ENCODE measurements around the gene XRCC4.
"Not testable (repeated sequence)": the region's sequence is repeated elsewhere in the genome, so short reads cannot be mapped to it uniquely, and the experiment has no call there.

XRCC4 gene

DNA sequence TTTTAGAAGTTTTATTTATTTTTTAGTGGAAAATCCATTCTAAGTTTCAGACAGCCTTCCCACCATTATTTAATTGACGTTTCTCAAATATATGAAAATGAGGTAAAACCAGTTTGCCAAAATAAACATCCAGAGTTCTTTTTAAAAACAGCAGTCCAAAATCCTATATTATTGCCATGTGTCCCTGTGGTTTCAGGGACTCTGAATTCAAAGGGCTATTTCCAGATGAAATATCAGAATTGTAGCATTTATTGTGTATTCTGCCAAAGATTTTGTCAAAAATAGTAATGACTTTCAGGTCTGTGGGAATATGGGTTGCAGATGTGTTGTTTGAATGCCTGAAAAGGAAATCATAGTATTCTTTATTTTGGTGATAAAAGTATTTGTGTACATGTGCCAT, 41.6 kb downstream of the XRCC4 start:
- no peak for DNase-seq

DNA sequence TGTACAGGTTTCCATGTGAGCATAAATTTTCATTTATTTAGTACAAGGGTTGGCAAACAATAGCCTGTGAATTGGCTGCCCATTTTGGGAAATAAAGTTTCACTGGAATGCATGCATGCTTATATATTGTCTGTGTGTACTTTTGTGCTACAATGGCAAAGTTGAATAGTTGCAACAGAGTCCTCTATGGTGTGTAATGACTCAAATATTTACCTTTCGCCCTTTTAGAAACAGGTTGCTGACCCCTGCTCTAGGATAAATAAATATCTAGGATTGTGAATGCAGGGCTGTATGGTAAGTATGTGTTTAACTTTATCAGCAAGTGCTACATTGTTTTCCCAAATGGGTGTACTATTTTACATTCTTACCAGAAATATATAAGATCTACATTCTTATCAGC, 47.2 kb downstream of the XRCC4 start:
- DNase-seq: no peak

DNA sequence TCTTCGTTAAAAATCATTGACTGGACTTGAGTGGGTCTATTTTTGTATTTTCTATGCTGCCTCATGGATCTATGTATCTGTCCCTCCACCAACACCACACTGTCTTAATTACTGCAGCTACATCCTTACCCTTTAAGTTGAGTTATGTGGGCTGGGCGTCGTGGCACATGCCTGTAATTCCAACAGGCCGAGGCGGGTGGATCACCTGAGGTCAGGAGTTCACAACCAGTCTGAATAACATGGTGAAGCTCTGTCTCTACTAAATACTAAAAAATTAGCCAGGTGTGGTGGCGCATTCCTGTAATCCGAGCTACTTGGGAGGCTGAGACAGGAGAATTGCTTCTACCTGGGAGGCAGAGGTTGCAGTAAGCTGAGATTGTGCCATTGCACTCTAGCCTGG, 48.2 kb downstream of the XRCC4 start:
- DNase-seq: no peak

DNA sequence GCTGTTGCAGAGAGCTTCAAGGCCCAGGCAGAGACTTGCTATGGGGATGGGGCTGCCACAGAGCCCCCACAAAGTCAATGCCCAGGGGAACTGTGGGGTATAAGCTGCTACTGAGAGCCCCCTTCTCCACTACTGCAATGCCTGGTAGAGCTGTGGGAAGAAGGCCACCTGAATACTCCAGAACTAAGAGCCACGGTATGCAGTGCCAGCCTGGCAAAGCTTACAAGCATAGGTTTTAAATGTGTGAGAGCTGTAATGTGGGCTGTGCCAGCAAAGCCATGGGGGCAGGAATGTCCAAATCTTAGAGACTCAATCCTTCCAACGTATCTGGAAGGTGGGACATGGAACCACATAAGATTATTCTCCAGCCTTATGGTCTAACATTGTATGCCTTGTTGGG, 49.2 kb downstream of the XRCC4 start:
- DNase-seq: no peak

DNA sequence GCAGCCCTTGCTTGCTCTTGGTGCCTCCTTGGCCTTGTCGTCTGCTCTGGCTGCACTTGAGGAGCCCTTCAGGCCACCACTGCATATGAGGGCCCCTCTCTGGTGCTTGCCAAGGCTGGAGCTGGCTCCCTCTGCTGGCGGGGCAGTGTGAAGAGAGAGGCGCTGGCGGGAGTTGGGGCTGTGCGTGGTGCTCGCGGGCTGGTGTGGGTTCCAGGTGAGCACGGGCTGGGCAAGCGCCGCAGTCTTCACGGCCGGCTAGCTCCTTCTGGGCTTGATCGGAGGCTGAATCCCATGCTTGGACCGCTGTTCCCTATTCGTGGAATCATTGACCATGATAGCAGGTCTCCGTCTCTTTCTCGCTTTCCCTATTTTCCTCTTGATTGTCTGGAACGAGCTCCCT, 56.5 kb downstream of the XRCC4 start:
- no peak for DNase-seq

DNA sequence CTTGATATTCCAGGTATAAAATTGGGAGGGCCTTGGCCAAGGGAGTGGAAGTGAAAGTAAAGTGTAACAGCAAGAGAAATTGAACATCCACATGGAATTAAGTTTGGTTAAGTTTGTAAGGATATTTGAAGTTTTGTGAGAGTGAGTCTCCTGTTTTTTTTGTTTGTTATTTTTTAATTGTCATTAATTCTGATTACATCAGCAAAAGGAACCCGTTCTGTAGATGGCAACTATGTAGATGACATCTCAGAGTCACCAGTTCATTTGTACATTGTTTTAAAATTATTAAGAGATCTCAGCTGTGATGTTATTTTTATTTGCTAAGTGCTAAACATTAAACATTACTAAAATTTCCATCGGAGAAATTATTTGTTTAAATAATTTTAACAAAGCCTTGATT, 65.2 kb downstream of the XRCC4 start:
- DNase-seq: no peak

DNA sequence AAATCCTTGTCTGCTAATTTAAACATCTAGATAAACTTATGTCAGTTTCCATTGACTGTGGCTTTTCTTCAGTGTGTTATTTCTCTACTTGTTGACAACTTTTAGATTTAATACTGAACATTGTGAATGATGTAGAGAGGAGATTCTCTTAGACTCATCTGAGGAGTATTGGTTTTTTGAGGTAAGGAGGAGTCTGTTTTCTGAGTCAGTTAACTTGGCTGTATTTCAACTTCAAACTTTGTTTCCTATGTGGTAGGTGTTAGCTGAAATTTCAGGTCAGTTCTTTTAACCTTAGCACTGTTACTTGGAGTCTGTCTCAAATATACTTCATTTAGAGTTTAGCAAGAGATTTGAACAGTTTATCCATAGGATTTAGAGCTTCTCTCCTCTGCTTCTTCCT, 67.9 kb downstream of the XRCC4 start:
- no peak for DNase-seq

DNA sequence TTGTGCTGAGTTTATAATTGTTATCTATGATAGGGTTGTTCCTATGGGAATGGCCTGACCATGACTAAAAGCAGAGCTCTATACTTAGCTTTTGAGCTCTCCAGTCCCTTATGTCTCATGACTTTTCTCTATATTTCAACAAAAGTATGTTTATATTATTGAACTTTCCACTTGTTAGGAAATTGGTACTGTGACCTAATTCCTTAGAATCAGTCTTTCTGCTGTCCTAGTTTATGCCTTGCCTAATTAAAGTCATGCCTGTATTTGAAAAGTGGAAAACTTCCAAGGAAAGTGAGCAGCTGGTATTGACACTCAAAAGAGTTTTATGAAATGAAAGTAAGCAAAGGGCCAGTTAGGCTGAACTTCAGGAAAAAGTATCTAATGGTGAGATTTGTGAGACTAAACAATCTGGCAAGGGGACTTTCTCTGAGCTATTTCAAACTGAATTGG, 68.6 kb downstream of the XRCC4 start:
- no peak for DNase-seq

DNA sequence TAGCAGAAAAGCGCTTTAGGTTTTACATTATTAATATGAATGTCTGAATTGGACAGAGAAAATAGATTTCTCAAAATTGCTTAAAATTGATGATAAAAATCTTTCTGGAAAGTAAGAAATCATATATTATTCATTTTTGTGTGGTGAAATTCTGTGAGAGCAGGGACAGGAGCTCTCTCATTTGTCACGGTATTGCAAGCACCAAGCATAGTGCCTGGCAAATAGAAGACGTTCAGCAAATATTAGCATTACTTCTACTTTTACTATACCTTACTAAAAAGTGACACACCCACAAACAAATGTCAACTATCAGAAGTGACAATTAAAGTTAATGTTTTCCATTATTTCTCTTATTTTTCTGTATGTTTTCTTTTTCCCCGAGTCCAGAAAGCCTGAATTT, 69.1 kb downstream of the XRCC4 start:
- DNase-seq: no peak

DNA sequence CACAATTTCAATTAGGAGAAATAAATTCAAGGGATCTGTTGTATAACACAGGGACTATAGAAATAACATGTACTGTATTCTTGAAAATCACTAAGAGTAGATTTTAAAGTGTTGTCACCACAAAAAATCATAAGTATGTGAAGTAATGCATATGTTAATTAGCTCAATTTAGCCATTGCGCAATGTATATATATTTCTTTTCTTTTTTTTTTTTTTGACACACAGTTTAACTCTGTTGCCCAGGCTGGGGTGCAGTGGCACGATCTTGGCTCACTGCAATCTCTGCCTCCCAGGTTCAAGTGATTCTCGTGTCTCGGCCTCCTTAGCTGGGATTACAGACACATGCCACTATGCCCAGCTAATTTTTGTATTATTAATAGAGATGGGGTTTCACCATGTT, 70.2 kb downstream of the XRCC4 start:
- no peak for DNase-seq

DNA sequence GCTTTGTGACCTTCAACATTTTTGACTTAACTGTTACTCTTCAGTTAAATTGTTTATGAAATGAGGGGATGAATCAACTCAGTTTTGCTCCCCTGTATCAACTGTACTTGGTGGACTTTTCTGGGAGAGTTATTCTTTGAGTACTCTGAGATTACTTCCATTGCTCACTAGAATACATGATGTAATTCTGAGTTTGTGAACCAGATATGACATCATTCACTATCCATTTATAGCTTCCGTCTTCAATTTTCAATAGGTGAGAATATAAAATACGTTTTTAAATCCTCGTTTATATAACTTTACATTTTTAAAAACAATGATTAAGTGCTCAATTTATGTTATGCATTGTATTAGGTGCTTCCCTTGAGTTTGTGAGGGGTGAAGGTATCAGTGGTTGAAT, 71.0 kb downstream of the XRCC4 start:
- no peak for DNase-seq

DNA sequence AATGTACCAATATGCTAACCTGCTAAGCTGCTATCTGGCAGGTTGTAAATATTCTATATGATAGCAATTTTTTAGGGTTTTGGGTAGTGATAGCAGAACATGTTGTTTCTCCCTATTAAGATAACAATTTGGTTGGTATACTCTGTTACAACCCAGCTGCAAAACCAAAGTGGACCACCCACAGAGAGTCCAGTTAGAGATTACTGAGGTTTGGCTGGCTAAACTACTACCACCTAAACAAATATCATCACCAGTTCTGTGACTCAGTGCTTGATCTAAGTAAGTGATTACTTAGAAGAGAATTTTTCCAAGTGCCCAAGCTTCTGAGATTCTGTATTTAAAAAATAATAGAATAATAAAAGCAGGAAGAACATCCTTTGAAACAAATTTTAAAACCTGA, 72.3 kb downstream of the XRCC4 start:
- DNase-seq: no peak

DNA sequence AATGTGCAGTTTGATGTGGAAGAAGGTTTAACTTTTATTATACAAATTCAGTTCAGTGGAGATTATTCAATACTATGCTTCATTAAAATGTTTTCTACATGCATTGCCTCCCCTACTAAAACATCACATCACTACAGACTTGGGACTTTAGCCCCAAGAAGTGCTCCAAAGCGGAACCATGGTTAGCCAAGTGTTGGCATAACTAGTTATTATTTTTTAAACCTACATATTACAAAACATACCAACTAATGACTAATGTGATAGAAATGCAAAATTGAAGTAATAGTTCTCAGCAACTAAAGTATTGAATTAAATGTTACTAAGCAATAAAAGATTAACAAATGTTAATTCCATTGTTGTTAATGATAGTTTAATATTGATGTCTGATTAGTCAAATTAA, 74.5 kb downstream of the XRCC4 start:
- no peak for DNase-seq

DNA sequence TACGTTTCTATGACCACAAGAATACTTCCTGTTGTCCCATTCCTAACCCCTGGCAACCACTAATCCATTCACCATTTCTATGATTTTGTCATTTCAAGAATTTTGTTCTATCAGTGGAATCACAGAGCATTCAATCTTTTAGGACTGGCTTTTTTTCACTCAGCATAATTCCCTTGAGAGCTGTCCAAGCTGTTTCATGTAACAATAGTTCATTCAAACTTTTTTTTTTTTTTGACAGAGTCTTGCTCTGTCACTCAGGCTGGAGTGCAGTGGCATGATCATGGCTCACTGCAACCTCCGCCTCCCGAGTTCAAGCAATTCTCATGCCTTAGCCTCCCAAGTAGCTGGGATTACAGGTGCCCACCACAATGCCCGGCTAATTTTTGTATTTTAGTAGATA, 75.6 kb downstream of the XRCC4 start:
- not testable (repeated sequence) for DNase-seq

DNA sequence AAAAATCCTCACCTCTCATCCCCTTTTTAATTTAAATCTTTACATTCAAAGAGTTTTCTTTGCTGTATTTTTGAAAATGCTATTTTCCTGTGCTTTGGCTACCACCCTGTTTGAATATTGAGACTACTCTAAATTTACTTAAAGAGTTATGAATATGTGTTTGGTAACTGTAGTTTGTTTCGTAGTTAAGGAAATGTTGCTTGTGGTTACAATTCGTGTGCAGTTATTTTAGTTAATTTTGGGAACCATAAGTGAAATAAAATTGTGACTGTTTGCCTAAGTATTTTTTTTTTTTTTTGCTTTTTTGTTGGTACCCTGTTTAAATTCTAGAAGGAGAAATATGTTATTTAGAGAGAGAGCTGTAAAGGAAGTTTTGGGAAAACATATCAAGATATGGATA, 78.7 kb downstream of the XRCC4 start:
- DNase-seq: no peak

DNA sequence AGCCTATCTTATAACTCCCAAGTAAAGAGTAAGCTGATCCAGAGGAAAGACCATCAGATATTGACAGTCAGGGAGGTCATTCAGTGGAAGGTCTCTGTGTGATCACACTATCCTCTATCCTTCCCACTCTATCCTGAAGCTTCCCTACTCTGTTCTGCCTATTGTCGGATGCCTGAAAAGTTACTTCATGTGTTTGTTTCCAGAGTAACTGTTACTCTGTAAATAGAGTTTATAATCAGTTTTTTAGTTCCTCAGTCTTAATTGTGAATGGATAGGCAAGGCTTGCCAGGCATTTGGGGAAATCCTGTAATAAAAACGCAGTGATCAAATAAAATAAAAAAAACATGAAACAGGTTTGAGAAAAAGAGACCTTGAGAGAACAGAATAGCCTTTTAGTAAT, 79.8 kb downstream of the XRCC4 start:
- no peak for DNase-seq

DNA sequence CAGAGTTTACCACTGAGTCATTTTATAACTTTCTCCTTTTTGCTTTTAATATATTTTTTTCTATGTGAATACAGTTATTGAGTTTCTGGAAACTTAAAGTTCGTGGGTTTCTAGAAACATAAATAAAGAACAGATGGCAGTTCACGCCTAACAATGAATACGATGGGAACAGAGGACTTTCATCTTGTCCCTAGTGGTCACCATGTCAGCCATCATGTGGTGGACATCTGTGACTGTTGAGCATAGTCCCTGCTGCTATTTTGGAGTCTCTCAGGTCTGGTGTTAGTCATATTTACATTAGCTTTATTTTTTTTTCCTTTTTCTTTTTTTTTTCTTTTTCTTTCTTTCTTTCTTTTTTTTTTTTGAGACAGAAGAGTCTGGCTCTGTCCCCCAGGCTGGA, 85.3 kb downstream of the XRCC4 start:
- no peak for DNase-seq

DNA sequence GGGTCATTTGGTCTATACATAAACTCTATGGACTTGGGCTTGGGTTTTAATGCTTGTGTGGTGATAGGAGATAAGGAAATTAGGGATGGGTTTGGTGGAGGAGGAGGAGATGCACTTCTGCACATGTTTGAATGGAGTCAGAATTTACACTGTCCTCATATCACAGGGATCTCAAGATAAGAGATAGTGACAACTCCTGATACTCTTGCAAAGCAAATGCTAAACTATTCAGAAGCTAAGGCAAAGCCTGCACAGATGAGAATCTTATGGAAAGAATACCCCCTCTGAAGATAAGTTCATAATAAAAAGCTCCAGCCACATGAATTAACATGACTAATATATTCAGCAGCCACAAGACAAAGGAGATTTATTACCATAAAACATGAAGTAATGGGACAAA, 90.2 kb downstream of the XRCC4 start:
- DNase-seq: no peak

DNA sequence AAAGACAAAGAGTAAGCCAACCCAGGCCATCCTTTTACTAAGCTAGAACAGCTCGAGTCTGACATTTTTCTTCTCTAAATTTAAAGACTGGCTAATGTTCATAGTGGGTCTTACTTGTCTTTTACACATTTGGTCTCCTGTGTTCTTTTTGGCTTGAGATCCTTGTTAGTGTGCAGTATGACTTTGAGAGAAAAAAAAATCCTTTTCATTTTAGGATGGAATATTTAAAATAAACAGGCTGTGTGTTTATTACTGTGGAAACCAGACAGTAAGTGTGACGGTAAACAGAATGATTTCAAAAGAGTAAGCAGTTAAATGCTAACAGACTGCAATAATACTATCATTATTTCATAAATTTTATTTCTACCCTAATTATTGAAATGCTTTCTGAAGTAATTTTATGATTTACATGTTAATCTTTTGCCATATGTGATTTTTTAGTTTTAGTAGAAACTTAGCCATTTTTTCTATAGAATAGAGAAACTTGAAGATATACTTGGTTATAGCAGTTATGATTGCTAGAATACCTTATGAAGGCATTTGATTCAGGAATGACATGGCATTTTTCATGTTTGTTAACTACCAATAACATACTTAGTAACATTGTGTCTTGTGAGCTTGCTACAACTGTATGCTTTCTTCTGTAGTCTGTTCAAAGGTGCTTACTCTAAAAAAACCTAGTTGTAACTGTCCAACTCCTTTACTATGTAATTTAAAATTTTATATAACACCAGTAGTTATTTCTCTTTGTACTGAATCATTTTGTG, 92.4 kb downstream of the XRCC4 start:
- no peak for DNase-seq

DNA sequence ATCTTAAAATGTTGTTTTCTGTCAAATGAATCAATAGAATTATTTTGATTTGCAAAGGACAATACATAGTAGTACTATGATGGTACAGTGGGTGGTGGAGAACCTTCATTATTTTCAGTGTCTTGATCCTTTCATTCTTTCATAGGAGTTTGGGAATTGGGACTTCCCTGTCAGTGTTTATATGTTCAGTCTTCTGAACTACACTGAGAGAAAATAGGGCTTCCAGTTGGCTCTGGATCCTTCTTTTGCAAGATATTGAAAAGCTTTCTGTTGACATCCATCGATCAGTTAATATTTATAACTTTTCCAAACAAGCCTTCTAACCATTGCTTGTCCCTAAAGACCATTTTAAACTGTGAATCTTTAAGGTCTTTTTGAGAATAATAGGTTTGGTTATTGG, 94.7 kb downstream of the XRCC4 start:
- DNase-seq: no peak

DNA sequence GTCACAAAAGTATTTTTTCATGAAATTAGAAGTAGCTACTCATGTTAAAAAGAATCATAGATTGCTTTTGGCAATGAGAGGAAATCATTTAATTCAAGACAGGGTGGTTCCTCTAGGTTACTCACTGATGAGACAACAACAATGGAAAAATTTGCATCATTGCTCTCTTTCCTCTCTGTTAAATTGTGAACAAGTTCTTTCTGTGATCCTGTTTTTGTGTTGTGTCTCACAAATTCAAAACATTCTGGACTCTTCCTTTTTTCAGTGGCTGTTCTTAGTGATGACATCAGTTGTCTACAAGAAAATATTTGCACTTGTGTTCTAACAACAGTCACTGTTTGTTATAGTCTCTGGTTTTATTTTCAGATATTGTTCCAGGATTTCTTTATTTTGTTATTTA, 95.3 kb downstream of the XRCC4 start:
- no peak for DNase-seq

DNA sequence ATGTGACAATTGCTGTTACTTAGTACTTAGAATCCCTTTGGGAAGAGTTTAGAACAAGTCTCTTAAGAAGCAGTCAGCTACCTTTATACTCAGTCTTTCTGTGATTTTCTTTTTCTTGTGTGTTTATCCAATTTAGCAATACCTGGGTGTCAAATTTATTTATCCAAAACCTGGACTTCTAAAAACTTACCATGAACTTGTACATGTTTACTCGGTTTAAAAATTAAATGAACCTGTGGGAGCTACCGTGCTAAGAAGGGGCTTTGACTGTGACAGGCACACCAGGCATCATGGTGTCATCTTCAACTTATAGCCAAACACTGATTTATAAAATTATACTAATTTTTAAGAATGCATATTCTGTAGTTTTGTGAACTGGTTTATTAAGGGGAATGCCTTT, 96.5 kb downstream of the XRCC4 start:
- DNase-seq: no peak

DNA sequence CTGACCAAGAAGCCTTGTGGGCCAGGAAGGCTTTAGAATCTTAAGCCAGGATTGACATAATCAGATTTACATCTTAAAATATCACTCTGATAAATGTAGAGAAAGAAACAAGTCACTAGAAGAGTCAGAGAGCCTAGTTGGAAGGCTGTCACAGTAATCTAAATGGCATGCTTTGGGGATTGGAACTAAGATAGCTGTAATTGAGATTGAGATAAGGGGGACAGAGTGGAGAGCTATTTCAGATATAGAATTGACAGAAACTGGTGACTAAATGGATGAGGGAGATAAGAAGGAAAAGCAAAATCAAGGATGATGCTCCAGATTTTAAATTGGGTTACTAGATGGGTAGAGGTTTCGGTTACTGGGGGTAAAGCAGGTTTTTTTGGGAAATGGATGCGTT, 100.5 kb downstream of the XRCC4 start:
- DNase-seq: no peak

DNA sequence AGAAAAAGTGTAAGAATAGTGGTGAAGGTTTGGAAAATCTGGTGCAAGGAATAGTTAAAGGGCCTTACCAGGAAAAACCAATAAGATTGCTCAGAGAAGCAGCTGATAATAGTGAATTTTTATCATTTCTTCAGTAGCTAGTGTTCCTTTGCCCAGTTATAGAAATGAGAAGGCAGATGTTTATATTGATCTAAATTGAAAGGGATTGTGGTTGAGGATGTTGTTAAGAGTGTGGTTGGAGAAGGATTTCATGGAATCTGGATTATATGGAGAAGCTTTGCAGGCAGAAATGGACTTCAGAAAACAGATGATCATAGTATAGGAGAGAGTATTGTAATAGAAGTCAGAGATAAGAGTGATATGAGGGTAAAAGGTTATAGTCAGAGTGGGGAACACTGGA, 102.6 kb downstream of the XRCC4 start:
- DNase-seq: no peak

DNA sequence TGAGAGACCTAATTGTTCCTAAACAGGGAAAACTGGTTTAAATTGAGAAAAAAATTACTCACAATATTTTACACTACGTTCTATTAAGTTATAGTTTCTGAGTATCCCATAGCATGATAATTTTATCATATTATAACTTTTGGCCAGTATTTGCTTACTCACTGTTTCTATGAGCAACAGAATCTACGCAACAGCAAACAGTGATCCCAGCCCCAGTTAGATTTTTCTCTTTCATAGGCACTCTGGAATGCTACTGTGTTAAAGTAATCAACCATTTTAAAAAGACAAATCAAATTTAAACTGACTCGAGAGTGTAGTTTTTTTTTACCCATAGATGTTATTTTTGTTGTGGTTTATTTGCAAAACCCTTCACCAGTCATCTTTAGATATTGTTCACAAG, 107.2 kb downstream of the XRCC4 start:
- no peak for DNase-seq

DNA sequence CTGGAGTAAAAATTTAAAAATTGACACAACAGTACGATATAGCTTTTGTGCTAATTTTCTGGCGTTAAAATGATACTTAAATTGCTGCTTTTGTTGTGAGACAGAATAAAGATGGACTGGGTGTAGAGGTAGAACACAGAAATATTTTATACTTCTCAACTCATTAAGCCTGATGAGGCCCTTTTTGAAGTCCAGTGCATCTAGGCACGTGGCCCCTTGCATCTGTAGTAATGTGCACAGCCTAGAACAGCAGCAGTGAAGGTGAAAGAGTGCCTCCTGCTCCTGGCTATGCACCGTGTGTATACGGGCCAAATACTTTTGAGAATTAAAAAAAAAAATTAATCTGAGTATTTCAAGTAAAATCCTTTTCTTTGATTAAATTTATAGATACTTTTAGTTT, 115.6 kb downstream of the XRCC4 start:
- DNase-seq: no peak

Data from NCI-H510A (cell line).